Hypothalamus (tissue), 51 donors: ENCODE measurements around the gene TMTC2.
"Not testable (repeated sequence)": the region's sequence is repeated elsewhere in the genome, so short reads cannot be mapped to it uniquely, and the experiment has no call there.

Experiments
- DNase-seq, 51 donors: peaks; one replicate each; lab custom pipeline; 2025; lab: John Stamatoyannopoulos, UW

Gene TMTC2

GRCh38 chr12:83106873-83107272, 420.2 kb downstream of the TMTC2 start:
- DNase-seq = no peak

- DNase-seq = no peak
Observed at GRCh38 chr12:83110424-83110823, 423.7 kb downstream of the TMTC2 start.

- DNase-seq = no peak
Observed at GRCh38 chr12:83113945-83114344, 427.2 kb downstream of the TMTC2 start.

GRCh38 chr12:83114966-83115365, 428.3 kb downstream of the TMTC2 start:
- no peak for DNase-seq

- DNase-seq = not testable (repeated sequence)
Observed at GRCh38 chr12:83117926-83118325, 431.2 kb downstream of the TMTC2 start.

- DNase-seq = peak in 31 of 51 donors; percentile 2 to 68 (median 27)
Observed at GRCh38 chr12:83121897-83122622, 435.4 kb downstream of the TMTC2 start.

- no peak for DNase-seq
Observed at GRCh38 chr12:83122623-83122934, 435.9 kb downstream of the TMTC2 start.

GRCh38 chr12:83123039-83123438, 436.3 kb downstream of the TMTC2 start:
- DNase-seq = no peak

- DNase-seq = peak in 1 of 51 donors; percentile 2
Observed at GRCh38 chr12:83128540-83128939, 441.8 kb downstream of the TMTC2 start.

- DNase-seq = no peak
Observed at GRCh38 chr12:83130178-83130577, 443.5 kb downstream of the TMTC2 start.

- no peak for DNase-seq
Observed at GRCh38 chr12:83132360-83132759, 445.7 kb downstream of the TMTC2 start.

GRCh38 chr12:83136411-83136810, 449.7 kb downstream of the TMTC2 start:
- DNase-seq = no peak

GRCh38 chr12:83140135-83140534, 453.4 kb downstream of the TMTC2 start:
- no peak for DNase-seq

- DNase-seq = no peak
Observed at GRCh38 chr12:83141460-83141994, 454.8 kb downstream of the TMTC2 start.

GRCh38 chr12:83142914-83143313, 456.2 kb downstream of the TMTC2 start:
- no peak for DNase-seq

GRCh38 chr12:83143950-83144349, 457.2 kb downstream of the TMTC2 start:
- no peak for DNase-seq

- DNase-seq = peak in 1 of 51 donors; percentile 4
Observed at GRCh38 chr12:83145325-83145840, 458.7 kb downstream of the TMTC2 start.

- DNase-seq = no peak
Observed at GRCh38 chr12:83147341-83147740, 460.6 kb downstream of the TMTC2 start.

- no peak for DNase-seq
Observed at GRCh38 chr12:83149987-83150386, 463.3 kb downstream of the TMTC2 start.

- no peak for DNase-seq
Observed at GRCh38 chr12:83150465-83151189, 463.9 kb downstream of the TMTC2 start.

- DNase-seq = no peak
Observed at GRCh38 chr12:83153177-83153576, 466.5 kb downstream of the TMTC2 start.

- no peak for DNase-seq
Observed at GRCh38 chr12:83156815-83157214, 470.1 kb downstream of the TMTC2 start.
